HG03378 (cell line): Measurements from ENCODE around the gene CNBP.
A peak's percentile ranks its signal among the peaks of the same experiment; 100 is the strongest.
"Not testable (repeated sequence)": the region's sequence is repeated elsewhere in the genome, so short reads cannot be mapped to it uniquely, and the experiment has no call there.

Source experiments
- ATAC-seq: cut with Tn5 transposase; IDR thresholded peaks from one replicate; pipeline ENCODE4 v1.9.1; 2021; ENCODE audit warnings: mild to moderate bottlenecking, moderate library complexity; ENCODE audit not compliant: unreplicated experiment

Gene CNBP

DNA sequence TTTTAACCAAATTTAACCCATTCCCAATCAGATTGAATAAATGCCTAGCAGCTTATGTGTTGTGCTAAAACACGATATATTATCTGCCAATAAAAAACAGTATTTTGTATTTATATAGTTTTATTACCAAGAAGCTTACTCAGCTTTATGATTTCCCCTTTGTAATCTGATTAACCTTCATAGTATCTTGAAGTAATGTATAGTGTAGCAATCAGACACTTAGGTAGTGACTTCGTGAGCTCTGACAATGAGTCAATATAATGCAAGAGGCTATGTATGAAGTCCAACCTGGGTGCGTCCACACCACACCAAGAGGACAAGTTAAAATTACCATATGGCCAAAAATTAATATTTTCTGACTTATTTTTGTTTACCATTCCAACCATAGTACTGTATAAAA, 2.1 kb upstream of the CNBP start:
- no peak for ATAC-seq

- ATAC-seq = not testable (repeated sequence)
These were observed 1.3 kb upstream of the CNBP start for GRCh38 chr3:129184784-129185542.

GRCh38 chr3:129184396-129184657, 631 bp upstream of the CNBP start:
- peak; percentile 9 for ATAC-seq

GRCh38 chr3:129182390-129183185, 1.1 kb downstream of the CNBP start:
- ATAC-seq = no peak

- no peak for ATAC-seq
These were observed 1.9 kb downstream of the CNBP start for GRCh38 chr3:129181819-129182218.

DNA sequence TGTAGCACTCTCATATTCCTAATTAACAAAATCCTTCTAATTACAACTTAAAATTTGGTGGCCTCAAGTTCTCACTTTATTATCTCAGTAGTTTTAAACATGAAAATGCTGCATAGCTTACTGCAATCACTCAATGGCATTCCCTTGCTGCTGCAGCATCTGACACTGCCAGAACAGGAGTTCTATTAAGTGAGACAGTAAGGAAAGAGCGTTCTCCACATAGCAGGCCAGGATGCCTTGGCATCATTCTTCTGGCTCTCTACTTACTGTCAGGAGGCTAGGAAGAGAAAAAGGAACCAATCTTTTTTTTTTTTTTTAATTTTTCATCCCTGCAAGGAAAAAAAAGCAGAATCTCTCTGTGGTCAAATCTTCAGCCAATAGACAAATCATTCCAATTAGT, 3.2 kb downstream of the CNBP start:
- ATAC-seq = no peak

GRCh38 chr3:129176051-129176450, 7.6 kb downstream of the CNBP start:
- no peak for ATAC-seq

GRCh38 chr3:129173725-129174124, 10.0 kb downstream of the CNBP start:
- ATAC-seq = no peak

- ATAC-seq = no peak
These were observed 10.5 kb downstream of the CNBP start for GRCh38 chr3:129173206-129173605.

- no peak for ATAC-seq
These were observed 16.9 kb downstream of the CNBP start for GRCh38 chr3:129166579-129167332.

GRCh38 chr3:129165594-129165993, 18.1 kb downstream of the CNBP start:
- ATAC-seq = not testable (repeated sequence)

GRCh38 chr3:129164500-129164899, 19.2 kb downstream of the CNBP start:
- no peak for ATAC-seq

DNA sequence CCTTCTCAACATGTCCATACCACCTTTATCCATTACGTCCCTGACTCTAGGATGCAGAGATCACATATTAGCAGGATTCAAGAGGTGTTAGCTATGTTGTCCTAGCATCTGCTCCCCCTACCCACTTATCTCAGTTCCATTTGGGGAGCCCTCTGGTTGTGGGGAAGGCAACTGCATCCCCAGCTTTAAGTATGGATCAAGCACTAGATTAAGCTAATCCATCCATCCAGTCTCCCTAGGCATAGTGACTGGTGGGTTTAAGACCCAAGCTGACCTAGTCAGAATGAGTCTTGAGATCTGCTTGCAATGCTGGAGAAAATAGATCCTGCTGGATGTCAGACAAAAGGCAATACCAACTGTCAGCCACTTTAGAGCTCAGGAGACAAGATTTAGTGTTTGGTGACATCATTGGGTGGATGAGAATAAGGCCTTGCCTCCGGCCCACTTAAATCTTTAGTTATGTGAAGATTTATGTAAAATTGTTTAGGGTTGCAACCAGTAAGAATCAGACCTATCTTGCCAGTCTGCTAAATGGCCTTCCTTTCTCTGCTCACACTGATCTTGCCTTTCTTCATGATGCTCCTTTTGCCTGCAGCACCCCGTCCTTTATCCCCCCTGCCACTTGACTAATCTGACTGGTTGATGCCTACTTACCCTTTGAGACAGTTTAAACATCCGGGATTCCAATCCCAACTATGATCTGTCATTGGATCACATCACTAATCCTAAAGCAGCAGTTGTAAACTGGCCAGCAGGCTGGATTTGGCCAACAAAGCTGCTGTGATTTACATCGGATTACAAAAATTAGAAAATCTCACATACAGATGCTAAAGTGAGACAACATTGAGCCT, 20.7 kb downstream of the CNBP start:
- no peak for ATAC-seq

- ATAC-seq = no peak
These were observed 21.8 kb downstream of the CNBP start for GRCh38 chr3:129161860-129162271.

DNA sequence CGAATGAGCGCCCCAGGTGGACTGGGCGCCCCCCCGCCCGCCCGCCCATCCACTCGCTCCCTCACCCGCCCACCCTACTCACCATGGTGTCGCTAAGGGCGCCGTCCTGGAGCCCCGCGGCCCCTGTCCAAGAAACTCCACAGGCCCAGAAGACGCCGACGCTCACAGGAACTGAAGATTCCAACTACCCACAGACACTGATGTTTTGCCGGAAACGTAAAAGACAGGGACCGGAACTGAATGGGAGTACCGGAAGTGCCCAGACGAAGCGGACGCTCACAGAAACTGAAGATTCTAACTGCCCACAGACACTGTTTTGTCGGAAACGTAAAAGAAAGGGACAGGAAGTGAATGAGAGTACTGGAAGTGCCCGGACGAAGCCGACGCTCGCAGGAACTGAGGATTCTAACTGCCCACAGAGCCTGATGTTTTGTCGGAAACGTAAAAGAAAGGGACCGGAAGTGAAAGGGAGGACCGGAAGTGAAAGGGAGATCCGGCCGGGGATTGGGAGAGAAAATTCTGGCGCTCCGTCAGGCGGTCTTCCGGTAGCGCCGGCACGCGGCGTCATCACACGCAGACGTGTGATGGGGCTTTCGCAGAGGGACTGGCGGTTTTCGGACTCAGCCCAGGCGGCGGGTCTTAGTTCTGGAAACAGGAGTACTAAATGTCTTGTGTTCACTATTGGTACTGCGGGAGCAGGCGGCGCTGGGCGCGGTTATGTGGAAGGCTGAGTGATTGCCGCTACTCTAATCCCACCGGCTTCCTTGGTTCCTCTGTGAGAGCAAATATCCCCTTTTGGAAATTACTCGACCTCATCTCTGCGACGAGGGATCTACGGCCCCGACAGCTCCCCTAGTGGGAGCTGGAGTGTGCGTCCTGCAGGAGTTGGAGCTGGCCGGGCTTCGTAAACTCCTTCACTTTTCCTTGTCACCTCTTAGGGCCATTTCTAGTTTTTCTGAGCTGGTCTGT, 22.5 kb downstream of the CNBP start, which contains the start of gene ISY1:
Gene ISY1, minus strand, starts transcription at position 173 of the 969 bp plus-strand sequence. Its CDS starts 88 bp downstream, at position 85.
- peak; percentile 58 for ATAC-seq

- ATAC-seq = no peak
These were observed 38.9 kb downstream of the CNBP start for GRCh38 chr3:129144786-129145185.

- ATAC-seq = not testable (repeated sequence)
These were observed 42.7 kb downstream of the CNBP start for GRCh38 chr3:129141011-129141410.

DNA sequence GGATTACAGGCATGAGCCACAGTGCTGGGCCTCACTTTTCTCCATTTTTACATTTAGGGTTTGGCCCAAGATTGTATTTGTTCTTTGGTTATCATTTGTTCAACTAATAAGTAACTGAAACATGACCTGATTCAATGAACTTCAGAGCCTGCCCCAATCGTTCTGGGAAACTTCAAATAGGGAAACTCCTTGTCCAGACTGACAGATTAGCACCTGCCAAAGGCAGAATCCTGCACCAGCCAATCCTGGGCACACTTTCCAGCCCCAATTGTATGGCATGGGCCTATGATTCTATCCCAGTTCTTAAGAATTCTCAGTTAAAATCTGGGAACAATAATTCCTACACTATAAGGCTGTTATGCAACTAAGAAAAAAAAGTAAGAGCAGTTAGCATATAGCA, 43.8 kb downstream of the CNBP start:
- no peak for ATAC-seq

GRCh38 chr3:129136275-129136674, 47.4 kb downstream of the CNBP start:
- not testable (repeated sequence) for ATAC-seq
